GM21576 (cell line): ENCODE results near the gene CPT2.
A peak's percentile ranks its signal among the peaks of the same experiment; 100 is the strongest.

Experiments
- ATAC-seq: cut with Tn5 transposase; IDR thresholded peaks from one replicate; pipeline ENCODE4 v1.9.1; 2021; ENCODE audit warnings: mild to moderate bottlenecking, moderate library complexity; ENCODE audit not compliant: unreplicated experiment

CPT2 gene

DNA sequence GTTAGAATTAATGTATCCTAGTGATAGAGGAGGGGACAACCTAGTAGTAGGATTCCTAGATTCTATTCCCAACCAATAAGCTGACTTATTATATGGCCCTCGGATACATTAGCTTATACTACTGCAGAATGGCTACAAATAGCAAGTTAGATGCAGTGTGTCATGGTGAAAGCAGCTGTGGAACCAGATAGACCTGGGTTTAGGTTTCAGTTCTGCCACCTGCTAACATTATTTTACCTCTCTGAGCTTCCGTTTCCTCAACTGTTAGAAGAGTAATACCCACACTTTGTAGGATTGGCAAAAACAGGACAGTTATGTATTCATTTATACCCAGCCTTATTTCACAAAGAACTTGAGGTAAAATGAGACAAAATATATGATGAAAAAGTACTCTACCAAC, 63.3 kb downstream of the CPT2 start:
- peak; percentile 67 for ATAC-seq

GRCh38 chr1:53260631-53261247, 64.1 kb downstream of the CPT2 start:
- ATAC-seq: no peak

- ATAC-seq: no peak
Measured at GRCh38 chr1:53262000-53262399, 65.4 kb downstream of the CPT2 start.
